ENCODE results near the gene PRKCH. TPM values are rescaled to one million over a fixed set of nuclear protein-coding genes. Genes with fewer than 3 reads are reported as not detected.
A peak's percentile ranks its signal among the peaks of the same experiment; 100 is the strongest.

The PRKCH gene
- total RNA-seq, 1 donor from 2014 or later, result 20.2 TPM

DNA sequence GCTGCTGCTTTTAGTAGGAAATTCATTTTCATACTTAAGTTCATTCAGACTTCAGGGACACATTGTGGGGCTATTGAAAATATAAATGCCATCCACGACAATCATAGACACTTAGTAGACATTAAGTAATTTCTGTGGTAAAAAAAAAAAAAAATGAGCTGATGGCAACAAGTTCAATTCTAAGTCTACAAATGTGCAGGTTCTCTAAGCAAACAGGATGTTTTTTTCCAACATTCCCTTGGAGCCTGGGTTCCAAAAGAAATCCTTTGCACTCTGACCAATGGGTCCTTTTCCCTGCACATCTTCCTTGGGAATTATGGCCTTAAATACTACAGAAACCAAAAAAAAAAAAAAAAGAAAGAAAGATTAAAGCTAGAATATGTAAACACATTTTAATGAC lies 198.4 kb downstream of the PRKCH start:
- Histone ChIP-seq H3K36me3 (no peaks in the 10 kb centered on the region), H3K4me1 (peaks cover 0 to 29% of the 10 kb centered on the region in 2 donors), H3K9me3 (no peaks in the 10 kb centered on the region), H3K27me3 (no peaks in the 10 kb centered on the region), H3K27ac (no peak overlapping the region), H3K4me3 (no peak overlapping the region)
- intact Hi-C loops (cut with DNase I), result no loop called here
- TF ChIP-seq, protein P1, sequence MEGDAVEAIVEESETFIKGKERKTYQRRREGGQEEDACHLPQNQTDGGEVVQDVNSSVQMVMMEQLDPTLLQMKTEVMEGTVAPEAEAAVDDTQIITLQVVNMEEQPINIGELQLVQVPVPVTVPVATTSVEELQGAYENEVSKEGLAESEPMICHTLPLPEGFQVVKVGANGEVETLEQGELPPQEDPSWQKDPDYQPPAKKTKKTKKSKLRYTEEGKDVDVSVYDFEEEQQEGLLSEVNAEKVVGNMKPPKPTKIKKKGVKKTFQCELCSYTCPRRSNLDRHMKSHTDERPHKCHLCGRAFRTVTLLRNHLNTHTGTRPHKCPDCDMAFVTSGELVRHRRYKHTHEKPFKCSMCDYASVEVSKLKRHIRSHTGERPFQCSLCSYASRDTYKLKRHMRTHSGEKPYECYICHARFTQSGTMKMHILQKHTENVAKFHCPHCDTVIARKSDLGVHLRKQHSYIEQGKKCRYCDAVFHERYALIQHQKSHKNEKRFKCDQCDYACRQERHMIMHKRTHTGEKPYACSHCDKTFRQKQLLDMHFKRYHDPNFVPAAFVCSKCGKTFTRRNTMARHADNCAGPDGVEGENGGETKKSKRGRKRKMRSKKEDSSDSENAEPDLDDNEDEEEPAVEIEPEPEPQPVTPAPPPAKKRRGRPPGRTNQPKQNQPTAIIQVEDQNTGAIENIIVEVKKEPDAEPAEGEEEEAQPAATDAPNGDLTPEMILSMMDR (IDR thresholded peaks at IDR 0.05), result no peak
- no peak for DNase-seq (ENCODE audit: low spot score in 2 of 2)

DNA sequence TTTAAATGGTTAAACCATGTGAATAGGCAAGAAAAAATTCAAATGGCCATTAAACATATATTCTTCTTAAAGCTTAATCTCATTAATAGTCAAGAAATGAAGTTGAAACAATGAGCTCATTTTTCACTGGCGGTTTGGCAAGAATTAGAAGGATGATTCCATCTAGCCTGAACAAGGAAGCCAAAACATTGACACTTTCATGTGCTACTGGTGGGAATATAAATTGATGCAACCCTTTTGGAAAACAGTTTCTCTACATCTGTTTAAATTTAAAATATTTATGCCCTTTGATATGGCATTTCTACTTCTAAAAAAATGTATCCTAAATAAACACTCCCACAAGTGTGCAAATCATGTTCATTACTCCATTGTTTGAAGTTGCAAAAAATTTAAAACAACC lies 199.2 kb downstream of the PRKCH start:
- no peaks in the 10 kb centered on the region for H3K36me3 ChIP-seq
- no peak overlapping the region for H3K27ac ChIP-seq
- H3K27me3 ChIP-seq, result no peaks in the 10 kb centered on the region
- DNase-seq (ENCODE audit: low spot score in 2 of 2), result no peak
- TF ChIP-seq, protein P1 (IDR thresholded peaks at IDR 0.05), result no peak
- H3K9me3 ChIP-seq, result no peaks in the 10 kb centered on the region
- H3K4me3 ChIP-seq, result no peak overlapping the region
- peaks cover 5 to 36% of the 10 kb centered on the region in 2 donors for H3K4me1 ChIP-seq
- intact Hi-C loops (cut with DNase I), result no loop called here

DNA sequence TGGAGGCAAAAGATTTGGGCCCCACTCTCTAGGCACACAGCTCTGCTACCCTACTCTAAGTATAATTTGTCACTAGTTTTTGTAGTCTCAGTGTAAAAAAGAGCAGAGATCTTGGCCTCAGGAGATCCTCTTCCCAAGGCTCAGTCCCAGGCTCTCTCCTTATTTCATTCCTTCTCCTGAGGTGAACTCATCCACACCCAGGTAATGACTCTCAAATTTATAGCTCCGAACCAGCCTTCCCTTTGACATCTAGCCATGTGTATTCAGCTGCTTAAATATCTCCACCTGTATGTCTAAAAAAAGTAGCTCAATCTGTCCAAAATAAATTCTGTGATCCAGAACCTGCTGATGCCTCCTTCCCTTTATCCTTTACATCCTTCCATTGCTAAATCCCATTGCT lies 200.4 kb downstream of the PRKCH start:
- Histone ChIP-seq H3K9me3 (no peaks in the 10 kb centered on the region), H3K27ac (no peak overlapping the region), H3K4me1 (peaks cover 15 to 41% of the 10 kb centered on the region in 2 donors), H3K36me3 (no peaks in the 10 kb centered on the region), H3K27me3 (no peaks in the 10 kb centered on the region), H3K4me3 (no peak overlapping the region)
- no peak for DNase-seq (ENCODE audit: low spot score in 2 of 2)
- intact Hi-C loops (cut with DNase I), result no loop called here
- TF ChIP-seq, protein P1 (IDR thresholded peaks at IDR 0.05), result no peak

DNA sequence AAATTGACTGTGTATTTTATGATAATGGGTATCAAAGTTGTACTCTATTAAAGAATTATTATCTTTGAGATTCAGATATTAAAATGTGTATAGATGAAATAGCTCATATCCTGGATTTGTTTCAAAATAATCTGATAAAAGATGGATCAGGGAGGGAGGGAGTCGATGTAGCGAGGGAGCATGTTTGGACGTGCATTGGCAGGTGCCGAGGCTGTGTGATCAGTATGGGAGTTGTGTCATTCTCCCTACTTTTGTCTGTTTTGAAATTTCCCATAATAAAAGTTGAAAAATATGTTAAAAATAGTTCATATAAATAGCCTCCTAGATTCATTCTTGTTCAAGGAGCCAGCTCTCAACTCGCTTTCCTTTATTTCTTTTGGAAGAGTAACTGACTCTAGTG lies 202.4 kb downstream of the PRKCH start:
- peaks cover 17 to 40% of the 10 kb centered on the region in 2 donors for H3K4me1 ChIP-seq

DNA sequence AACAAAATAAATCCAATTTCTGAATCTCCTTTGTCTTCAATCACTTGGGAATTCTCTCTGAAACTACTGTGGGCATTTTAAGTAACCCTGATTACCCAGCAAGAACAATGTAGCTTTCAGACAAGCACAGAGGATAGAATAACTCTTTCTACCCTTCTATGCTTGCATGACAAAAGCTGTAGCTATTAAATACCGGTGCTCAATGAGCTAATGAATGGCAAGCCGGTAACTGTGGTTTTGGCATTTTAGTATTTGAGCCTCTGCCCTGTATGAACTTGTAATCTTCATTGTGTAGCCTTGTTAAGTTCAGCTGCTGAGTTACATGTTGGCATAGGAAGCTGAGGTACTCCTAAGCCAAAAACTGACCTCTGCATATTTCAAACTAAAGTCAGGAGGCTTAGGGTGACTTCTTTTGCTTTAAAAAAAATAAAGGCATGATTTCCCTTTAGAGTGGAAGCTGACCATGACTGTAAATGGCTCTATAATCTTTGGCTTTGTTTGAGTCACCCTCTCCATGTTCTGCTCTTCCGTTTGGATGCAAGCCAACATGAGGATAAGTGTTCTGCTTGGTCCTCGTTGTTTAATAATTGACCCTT lies 202.9 kb downstream of the PRKCH start:
- no peaks in the 10 kb centered on the region for H3K9me3 ChIP-seq
- no peaks in the 10 kb centered on the region for H3K36me3 ChIP-seq
- H3K27ac ChIP-seq, result peak overlapping the region; percentile 86 to 88
- intact Hi-C loops (cut with DNase I), result loop anchor here (2.0 kb wide), 1 partner anchor 62 kb away; no protein-coding TSS in a partner anchor
- no peak for DNase-seq (ENCODE audit: low spot score in 2 of 2)
- TF ChIP-seq, protein P1 (IDR thresholded peaks at IDR 0.05), result no peak
- no peak overlapping the region for H3K4me3 ChIP-seq
- peaks cover 17 to 40% of the 10 kb centered on the region in 2 donors for H3K4me1 ChIP-seq
- H3K27me3 ChIP-seq, result no peaks in the 10 kb centered on the region

More for the DNA sequence above, 202.4 kb downstream of the PRKCH start:
- Histone ChIP-seq H3K36me3 (no peaks in the 10 kb centered on the region), H3K27me3 (no peaks in the 10 kb centered on the region), H3K27ac (peak overlapping the region; percentile 86 to 88), H3K4me3 (no peak overlapping the region), H3K9me3 (no peaks in the 10 kb centered on the region)
- TF ChIP-seq, protein P1 (IDR thresholded peaks at IDR 0.05), result no peak
- DNase-seq (ENCODE audit: low spot score in 2 of 2), result no peak
- intact Hi-C loops (cut with DNase I), result loop anchor here (2.0 kb wide), 1 partner anchor 63 kb away; no protein-coding TSS in a partner anchor

Measured in ascending aorta (tissue), 2 donors.